NOMO-1 treated with dmso at 0.1 percent for 144 hours (cell line): Measurements from ENCODE around the gene SLC22A12.
A peak's percentile ranks its signal among the peaks of the same experiment; 100 is the strongest.

Experiments
- DNase-seq: peaks from one replicate; lab custom pipeline; 2025; ENCODE audit not compliant: unreplicated experiment; lab: John Stamatoyannopoulos, UW

Gene SLC22A12

DNA sequence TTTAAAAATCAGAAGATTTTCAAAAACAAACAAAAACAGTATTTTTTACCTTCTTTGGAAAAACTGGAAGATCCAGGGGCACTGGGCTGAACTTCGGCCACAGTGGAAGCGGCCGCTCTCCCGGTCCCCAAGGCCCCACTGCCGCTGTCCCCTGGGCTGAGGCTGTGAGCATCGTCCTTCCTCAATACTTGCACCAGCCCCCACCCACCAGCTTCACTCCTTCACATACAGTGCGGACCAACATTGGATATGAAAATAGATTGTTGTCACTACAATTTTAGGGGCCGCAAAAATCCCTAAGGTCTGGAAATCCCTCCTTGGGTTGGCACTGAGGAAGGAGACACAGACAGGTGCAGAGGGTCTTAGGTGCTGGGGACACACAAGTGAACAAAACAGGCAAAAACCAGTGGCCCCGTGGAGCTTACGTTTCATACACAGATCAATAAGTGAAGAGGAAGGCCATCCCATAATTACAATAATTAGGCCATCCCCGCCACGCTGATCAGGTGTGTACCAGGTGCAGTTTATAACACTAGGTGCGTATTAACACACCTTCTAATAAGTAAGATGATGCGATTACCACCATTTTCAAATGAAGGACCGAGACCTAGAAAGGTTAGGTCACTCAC, 28.2 kb upstream of the SLC22A12 start:
- DNase-seq, result no peak

DNA sequence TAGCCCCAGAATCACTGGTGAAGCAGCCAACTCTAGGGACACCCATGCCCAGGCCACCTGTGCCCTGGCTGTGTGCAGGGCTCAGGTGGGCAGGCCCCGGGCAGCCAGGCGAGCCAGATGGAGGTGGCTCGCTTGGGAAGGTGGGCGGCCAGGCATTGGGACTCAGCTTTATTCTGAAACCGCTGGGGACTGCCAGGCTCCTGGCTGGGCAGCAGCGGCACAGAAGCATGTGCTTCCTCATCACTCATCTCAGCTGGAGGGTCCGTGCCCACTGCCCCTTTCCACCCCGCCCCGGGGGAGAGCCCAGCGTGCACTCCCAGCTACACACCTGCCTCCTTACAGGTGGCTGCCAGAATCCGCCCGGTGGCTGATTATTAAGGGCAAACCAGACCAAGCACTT, 27.1 kb upstream of the SLC22A12 start:
- DNase-seq, result no peak

DNA sequence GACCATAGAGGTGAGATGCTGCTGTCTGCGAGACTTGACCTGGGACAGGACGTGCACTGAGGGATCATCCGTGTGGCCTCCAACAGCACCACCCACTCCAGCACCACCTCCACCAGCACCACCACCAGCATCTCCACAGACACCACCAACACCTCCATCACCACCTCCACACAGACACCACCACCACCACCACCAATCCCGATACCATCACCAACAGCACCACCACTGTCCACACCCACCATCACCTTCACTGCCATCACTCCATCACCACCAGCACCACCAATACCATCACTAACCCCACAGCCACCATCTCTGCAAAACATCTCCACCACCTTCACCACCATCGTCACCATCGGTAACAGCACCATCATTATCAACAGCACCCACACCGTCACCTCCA, 26.6 kb upstream of the SLC22A12 start:
- no peak for DNase-seq

DNA sequence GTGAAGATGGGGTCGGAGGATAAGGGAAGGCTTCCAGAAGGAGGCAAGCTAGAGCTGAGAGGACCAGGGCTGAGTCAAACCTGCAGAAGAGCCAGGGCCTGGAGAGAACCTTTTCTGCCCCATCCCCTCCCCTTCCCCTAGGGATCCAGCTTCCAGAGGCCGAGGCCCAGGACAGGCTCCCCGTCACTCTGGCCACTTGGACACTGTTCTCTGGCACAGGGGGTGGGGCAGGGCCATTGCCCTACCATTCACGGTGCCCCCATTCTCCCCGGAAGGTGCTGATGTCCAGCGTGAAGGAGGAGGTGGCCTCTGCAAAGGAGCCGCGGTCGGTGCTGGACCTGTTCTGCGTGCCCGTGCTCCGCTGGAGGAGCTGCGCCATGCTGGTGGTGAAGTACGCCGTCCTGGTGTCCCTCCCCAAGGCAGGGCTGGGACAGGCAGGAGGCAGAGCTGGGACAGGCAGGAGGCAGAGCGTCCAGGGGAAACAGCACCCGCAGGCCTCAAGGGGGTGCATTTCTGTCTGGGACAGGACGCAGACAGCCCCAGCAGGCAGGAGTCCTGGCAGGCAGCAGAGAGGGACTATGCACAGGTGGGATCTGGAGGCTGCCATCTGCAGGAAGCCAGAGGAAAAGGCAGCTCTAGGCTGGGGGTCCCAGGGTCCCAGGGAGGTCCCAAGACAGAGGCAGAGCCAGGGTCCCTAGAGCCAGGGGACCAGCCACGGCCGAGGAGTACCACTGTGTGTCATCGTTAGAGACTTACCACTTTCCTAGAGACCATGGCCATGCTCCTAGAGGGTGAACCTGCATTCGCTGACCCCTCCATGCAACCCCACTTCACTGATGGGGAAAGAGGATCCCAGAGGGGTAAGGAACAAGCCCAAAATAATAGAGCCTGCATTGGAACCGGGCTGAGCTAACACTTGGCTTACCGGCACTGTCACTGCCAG, 25.8 kb upstream of the SLC22A12 start:
- no peak for DNase-seq

DNA sequence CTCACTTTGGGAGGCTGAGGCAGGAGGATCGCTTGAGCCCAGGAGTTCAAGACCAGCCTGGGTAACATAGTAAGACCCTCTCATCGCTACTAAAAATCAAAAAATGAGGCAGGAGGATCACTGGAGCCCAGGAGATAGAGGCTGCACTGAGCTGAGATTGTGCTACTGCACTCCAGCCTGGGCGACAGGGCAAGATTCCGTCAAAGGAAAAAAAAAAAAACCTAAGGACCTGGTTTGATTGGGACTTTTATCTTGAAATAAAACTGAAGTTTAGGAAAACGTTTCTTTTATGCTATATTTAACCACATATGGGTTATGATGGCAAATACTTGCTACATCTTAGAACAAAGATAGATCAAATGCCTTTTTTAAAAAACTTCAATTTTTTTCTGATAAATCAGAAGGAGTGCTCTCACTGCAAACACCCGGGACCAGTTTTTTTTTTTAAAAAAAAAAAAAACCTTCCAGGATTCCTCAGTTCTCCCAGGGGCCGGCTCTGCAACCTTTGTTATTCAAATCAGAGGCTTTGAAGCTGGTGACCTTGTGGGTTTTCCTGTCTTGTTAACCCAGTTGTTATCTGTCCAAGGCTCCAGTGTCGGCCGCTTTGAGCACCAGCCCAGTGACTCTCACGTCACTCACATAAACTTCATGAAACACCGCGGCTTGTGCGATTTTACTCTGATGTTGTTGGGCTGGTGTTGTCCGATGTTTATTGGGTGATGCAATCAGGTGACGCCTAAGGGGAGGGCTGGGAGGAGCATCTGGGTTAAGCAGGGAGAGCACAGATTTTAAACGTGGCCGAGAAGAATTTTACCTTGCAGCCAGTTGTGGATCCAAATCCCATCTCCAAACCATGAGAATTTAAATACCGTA, 24.7 kb upstream of the SLC22A12 start:
- DNase-seq, result peak; percentile 14

DNA sequence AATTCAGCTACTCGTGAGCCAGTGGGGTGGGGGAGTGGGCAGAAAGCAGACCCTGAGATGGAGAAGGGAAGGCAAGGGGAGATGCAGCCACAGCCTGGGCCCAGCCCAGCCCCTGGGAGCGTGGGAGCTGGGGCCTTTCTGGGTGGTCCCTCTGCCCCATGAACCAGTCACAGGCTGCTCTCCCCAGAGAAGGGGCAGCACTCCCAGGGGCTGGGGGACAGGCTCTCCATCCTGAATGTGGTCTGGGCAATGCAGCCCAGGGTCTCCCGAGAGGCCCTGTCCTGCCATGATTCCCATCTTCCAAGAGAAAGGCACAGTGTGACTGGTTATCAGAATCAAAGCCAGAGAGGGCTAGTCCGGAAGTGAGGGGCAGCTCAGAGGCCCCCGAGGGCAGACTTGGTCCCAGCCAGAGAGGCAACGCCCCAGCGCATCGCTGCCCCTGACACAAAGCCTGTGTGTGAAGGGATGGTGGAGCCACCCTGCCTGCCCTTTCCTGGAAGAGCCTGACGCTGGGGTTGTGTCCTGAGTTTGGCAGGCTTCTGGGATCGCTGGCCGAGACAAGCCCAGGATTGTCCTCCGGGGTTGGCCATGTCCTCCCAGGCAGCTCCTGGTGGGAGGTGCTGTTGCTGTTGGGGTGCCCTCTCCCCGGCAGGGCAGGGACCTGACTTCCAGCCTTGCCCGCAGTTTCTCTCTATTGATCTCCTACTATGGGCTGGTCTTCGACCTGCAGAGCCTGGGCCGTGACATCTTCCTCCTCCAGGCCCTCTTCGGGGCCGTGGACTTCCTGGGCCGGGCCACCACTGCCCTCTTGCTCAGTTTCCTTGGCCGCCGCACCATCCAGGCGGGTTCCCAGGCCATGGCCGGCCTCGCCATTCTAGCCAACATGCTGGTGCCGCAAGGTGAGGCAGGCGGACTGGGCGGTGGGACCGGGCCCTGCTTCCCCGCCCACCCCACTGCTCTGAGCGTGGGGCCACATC, 23.8 kb upstream of the SLC22A12 start:
- DNase-seq, result no peak

DNA sequence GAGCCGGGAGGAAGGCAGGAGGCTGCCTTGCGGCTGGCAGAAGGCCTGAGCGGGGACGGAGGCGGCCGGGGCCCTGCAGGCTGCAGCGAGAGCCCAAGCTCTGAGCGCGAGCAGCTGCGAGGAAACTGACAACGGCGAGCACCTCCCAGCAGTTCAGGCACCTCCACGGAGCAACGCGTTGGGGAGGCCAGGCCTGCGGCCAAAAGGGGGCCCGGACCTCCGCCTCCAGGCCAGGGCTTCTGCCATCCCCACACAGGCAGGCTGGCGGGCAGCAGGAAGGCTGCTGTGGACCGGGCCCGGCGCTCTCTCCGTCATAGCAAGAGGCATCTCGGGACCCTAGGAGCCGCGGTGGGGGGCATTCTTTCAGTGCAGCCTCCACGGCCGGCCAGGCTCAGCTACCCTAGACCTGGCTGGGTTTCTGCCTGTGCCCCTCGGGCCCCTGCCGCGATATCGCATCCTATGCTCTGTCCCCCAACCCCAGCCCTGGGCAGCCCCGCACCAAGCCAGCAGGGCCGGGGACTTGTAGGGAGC, 22.9 kb upstream of the SLC22A12 start:
- no peak for DNase-seq

DNA sequence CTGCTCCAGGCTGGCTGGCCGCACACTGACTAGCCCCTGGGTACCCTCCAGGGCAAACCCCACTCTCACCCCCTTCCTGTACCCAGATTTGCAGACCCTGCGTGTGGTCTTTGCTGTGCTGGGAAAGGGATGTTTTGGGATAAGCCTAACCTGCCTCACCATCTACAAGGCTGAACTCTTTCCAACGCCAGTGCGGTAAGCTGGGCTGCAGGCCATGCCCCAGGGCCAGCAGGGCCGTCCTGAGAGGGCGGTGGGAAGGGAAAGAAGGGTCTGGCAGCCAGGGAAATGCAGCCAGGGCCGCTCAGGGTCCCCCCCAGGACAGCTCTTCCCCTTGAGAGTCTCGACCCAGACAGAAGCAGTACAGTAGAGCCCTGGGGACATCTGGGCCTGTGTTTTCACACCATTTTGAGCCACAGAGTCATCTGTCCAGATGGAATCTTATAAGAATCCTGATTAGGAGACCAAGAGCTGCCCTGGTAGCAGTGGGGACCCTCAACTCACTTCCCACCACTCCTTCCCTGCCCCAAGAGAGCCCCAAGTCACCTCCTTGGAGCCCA, 22.4 kb upstream of the SLC22A12 start:
- no peak for DNase-seq

DNA sequence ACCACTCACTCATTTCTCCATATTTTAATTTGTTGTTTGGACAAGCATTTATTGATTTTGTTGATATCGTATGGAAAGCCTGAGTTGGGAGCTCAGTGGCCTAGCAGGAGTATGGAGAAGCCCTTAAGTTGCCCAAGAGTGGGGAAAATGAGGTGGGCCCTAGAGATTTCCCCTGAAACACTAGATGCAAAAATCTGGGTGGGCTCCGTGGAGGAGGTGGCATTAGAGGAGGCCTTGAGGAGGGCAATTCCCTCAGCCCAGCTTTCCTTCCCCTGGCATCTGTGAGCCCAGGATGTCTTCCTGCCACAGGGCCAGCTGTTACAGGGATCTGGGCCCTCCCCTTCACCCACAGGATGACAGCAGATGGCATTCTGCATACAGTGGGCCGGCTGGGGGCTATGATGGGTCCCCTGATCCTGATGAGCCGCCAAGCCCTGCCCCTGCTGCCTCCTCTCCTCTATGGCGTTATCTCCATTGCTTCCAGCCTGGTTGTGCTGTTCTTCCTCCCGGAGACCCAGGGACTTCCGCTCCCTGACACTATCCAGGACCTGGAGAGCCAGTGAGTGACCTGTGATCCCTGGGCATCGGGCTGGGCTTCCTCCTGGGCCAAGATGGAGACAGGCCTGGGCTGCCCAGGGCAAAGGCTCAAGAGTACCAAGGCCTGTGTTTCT, 21.6 kb upstream of the SLC22A12 start:
- no peak for DNase-seq

DNA sequence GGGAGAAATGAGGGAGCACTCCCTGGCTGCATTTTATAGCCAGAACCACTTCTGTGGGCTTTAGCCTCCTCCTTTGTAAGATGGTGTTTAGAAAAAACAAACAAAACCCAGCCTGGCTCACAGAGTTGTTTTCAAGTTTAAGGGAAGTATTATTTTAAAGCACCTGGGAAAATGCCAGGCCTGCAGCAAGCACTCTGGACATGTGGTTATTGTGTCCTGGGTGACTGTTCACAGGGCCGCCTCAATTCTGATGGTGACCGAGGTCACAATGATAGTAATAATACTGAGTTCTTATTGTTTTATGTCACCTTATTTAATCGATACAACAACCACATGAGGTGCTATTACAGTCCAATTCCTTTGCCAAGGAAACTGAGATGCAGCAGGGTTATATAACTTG, 20.7 kb upstream of the SLC22A12 start:
- no peak for DNase-seq

DNA sequence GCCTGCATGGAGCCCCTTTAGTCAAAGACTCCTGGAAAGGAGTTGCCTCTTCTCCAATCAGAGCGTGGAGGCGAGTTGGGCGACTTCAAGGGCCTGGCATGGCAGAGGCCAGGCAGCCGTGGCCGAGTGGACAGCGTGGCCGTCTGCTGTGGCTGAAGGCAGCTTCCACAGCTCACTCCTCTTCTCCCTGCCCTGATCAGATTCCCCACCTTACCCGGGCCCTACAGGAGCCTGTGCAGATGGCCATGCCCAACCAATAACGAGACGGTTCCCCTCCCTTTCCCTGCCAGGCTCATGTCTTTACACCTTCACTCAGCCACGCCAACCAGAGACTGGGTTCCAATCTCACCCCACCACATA, 20.0 kb upstream of the SLC22A12 start:
- no peak for DNase-seq

DNA sequence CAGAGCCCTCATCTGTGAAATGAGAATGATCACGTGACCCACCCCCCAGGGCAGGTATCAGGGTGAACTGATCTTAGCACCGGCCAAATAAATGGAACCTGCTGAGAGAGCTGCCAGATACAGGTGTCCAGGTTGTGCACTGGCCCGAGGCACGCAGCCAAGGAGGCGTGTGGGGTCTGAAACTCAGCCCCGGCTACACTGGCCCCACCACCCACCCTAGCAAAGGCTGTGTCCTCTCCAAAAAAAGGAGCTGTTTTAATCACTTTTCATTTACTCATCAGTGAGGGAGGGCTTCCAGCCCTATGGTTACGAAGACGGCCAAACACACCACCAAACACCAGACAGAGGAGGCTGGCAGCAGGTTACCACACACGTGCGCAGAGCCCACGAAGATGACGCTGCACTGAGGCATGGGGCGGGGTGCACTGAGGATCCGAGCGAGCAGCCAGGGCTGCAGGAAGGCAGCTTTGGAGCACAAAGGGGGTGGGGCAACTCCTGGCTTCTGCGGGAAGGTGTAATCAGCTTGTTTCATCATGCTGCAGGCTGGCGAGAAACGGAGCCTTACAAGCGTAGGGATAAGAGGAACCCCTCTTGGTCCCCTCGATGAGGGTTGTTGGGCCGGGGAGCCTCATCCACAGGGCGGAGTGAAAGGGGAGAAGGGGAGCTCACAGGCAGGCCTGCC, 19.5 kb upstream of the SLC22A12 start:
- no peak for DNase-seq

DNA sequence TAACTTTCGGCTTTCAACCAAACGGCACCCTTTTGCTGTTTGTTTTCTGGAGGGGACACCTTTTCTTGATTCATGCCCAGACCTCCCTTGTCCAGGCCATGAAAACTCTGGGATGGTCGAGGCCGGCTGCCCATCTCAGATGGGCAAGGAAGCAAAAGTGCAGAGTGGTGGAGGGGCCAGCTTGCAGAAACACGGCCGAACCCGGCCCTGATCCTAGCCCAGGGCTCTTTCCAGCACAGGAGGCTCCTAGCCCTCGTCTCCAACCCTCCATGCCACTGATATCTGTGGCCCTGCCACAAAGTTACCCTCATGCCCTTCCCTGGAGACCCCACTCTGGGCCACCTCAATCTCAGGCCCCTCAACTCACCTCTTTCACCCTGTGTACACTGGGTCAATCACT, 18.9 kb upstream of the SLC22A12 start:
- no peak for DNase-seq

DNA sequence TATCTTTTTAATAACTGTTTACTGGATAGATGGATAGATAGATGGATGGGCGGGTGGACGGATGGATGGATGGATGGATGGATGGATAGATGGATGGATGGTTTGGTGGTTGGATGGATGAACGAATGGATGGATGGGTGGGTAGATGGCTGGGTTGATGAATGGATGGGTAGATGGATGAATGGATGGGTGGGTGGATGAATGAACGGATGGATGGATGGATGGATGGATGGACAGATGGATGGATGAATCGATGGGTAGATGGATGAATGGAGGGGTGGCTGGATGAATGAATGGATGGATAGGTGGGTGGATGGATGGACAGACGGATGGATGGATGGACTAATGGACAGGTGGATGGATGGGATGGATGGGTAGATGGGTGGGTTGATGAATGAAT, 13.8 kb upstream of the SLC22A12 start:
- DNase-seq, result no peak

DNA sequence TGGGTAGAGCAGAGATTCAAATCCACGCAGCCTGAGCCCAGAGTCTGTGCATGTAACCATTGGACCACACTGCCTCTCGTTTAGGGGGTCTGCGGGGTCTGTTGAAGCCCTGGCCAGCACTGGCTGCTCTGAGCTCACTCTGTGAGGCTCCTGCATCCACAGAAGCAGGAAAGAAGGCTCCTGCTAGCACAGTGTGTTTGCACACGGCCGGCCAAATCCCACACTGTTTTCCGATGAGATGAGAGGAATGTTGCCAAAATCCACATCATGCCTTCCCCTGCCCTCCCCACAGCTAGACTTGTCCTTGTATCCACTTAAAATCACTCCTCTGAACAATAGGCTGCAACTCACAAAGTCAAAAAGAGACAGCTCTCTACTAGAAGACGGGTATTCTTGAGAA, 10.6 kb upstream of the SLC22A12 start:
- no peak for DNase-seq

DNA sequence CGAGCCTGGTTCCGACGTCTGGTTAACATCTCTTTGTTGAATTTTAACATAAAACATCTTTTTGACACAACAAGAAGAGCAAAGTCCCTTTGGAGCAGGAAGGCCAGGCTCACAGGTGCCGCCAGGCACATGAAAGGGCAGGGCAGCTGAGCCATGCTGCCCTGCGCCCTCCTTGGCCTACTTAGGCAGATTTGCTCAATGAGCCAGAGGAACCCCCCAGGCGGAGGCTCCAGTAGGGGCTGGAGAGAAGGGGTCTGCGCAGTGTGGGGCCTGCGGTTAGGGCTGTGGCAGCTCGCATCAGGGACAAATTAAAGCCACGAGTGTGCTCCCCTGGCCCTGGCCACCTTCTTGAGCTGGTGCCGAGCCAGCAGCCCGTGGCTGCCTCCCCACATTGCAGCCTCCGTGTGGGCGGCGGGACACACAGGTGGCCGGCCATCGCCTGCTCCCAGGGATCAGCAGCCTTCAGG, 9.9 kb upstream of the SLC22A12 start:
- no peak for DNase-seq

DNA sequence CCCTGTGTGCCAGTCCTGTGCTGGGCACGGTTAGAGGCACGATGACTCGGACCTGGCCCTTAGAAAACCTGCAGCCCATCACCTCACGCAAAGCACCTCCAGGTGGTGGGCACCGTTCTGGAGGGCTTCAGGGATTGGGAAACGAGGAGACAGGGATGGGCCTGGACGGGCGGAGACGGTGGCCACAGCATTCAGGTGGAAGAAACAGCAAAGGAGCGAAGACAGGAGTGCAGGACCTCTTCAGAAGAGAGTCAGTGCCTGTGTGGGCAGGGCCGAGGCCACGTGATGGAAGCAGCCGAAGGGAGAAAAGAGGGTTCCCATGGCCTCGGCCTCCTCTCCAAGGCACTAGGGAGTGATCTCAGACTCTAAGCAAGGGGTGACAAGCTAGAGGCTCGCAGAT, 8.1 kb upstream of the SLC22A12 start:
- no peak for DNase-seq
